ENCODE data around the gene CALN1.

DNA sequence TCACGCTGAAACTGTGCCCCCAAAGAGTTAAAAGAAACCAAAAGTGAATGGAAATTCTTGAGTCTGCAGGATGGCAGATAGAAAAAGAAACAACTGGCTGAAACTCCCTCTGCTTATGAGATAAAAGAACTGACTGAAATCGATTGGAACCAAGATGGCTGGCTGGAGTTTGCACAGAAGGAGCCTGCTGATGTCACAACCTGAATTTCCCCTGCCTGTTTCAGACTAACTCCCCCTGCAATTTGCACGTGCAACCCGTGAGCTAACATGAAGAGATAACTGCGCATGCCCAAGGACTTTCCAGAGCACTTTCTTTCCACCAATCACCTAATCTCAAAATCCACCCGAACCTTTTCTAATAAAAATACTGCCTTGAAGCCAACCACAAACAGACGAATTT is 435.5 kb downstream of the CALN1 start:
- TF ChIP-seq, protein P1, sequence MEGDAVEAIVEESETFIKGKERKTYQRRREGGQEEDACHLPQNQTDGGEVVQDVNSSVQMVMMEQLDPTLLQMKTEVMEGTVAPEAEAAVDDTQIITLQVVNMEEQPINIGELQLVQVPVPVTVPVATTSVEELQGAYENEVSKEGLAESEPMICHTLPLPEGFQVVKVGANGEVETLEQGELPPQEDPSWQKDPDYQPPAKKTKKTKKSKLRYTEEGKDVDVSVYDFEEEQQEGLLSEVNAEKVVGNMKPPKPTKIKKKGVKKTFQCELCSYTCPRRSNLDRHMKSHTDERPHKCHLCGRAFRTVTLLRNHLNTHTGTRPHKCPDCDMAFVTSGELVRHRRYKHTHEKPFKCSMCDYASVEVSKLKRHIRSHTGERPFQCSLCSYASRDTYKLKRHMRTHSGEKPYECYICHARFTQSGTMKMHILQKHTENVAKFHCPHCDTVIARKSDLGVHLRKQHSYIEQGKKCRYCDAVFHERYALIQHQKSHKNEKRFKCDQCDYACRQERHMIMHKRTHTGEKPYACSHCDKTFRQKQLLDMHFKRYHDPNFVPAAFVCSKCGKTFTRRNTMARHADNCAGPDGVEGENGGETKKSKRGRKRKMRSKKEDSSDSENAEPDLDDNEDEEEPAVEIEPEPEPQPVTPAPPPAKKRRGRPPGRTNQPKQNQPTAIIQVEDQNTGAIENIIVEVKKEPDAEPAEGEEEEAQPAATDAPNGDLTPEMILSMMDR (IDR thresholded peaks at IDR 0.05; ENCODE audit: low read depth, low read length): no peak
- no peak for TF ChIP-seq EZH2phosphoT487 (IDR thresholded peaks at IDR 0.05; ENCODE audit: low read depth)
